Subcutaneous abdominal adipose tissue (tissue), 5 donors: Measurements from ENCODE around the gene ASB2.

Source experiments
- H3K27ac ChIP-seq: one replicate; pipeline ENCODE4 v1.7.0; 2013; ENCODE audit warnings: low read depth, mild to moderate bottlenecking, inconsistent platforms, low read length, moderate library complexity
- H3K27me3 ChIP-seq, 5 donors: one replicate each; pipeline ENCODE4 v1.7.0; 2013; ENCODE audit warnings: low read length in 5 of 5, inconsistent platforms in 1 of 5; ENCODE audit not compliant: control insufficient read depth in 5 of 5, insufficient read depth in 4 of 5
- H3K36me3 ChIP-seq, 5 donors: one replicate each; pipeline ENCODE4 v1.7.0; 2013; ENCODE audit warnings: low read length in 5 of 5; ENCODE audit not compliant: control insufficient read depth in 5 of 5, insufficient read depth in 5 of 5
- H3K4me1 ChIP-seq, 5 donors: one replicate each; pipeline ENCODE4 v1.7.0; 2013; ENCODE audit warnings: low read length in 5 of 5, mild to moderate bottlenecking in 3 of 5, moderate library complexity in 1 of 5; ENCODE audit not compliant: control insufficient read depth in 5 of 5, insufficient read depth in 5 of 5
- H3K4me3 ChIP-seq, 5 donors: one replicate each; pipeline ENCODE4 v1.7.0; 2013; ENCODE audit warnings: low read length in 5 of 5, low read depth in 1 of 5
- H3K9ac ChIP-seq, 5 donors: one replicate each; pipeline ENCODE4 v1.7.0; 2013; ENCODE audit warnings: low read length in 5 of 5, mild to moderate bottlenecking in 4 of 5, moderate library complexity in 3 of 5
- H3K9me3 ChIP-seq, 5 donors: one replicate each; pipeline ENCODE4 v1.7.0; 2013; ENCODE audit warnings: low read length in 5 of 5; ENCODE audit not compliant: control insufficient read depth in 5 of 5
- donor health status: healthy.
- donor health status: healthy.
- donor health status: healthy.
- donor health status: healthy.
- donor health status: healthy.

The ASB2 gene

GRCh38 chr14:93884950-93885349 lies 91.4 kb downstream of the ASB2 start:
- Histone ChIP-seq H3K4me3 (no peak overlapping the region), H3K27me3 (no peaks in the 10 kb centered on the region), H3K36me3 (no peaks in the 10 kb centered on the region), H3K9me3 (no peaks in the 10 kb centered on the region), H3K4me1 (peaks cover 3 to 26% (median 23%) of the 10 kb centered on the region in 5 donors), H3K9ac (no peak overlapping the region), H3K27ac (no peak overlapping the region)
